ENCODE results near the gene CUBN.
A peak's percentile ranks its signal among the peaks of the same experiment; 100 is the strongest.

Gene CUBN

DNA sequence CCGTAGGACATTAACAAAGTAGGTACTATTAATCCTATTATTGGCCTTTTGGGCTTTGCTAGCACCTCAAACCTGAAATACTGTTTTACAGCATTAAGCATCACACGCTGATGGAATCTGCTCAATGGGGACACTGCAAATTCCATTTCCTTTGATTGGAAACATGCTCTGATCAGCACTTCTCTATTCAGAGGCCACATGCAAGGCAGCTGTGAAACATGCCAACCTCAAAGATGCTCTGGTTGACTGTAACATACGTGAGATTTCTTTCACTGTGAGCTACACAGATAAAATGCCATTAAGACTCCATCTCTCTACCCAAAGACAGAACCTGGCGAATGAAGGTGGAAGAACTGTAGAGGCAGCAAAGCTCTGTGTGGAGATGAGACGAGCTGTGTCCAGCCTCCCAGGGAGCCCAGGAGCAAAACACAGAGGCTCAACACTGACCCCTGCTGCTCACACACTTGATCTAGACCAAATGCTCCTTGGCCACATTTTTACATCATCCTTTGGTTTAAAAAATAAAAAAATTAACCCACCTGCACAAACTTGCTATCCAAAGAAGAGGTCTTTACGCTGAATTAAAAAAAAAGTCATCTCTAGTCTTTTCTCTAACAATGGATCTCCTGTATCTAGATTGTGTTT, 320.4 kb downstream of the CUBN start:
- DNase-seq, result no peak

DNA sequence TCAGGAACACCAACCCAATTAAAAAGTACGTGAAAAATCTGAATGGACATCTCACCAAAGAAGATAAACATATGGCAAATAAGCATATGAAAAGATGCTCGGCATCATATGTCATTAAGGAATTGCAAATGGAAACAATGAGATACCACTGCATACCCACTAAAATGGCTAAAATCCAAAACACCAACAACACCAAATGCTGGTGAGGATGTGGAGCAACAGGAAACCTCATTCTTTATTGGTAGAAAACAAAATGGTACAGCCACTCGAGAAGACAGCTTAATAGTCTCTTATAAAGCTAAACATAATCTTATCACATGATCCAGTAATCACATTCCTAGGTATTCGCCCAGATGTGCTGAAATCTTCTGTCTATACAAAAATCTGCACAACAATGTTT, 325.5 kb downstream of the CUBN start:
- DNase-seq, result no peak

DNA sequence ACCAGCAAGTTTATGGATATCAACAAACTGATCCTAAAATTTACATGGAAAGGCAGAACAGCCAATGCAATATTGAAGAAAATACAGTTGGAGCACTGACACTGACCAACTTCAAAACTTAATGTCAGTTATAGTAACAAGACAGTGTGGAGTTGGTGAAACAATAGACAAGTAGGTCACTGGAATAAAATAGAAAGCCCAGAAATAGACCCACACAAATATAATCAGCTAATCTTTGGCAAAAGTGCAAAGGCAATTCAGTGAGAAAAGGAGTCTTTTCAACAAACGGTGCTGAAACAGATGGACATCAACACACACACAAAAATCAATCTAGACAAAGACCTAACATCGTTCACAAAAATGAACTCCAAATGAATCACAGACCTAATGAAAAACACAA, 326.1 kb downstream of the CUBN start:
- DNase-seq, result no peak

DNA sequence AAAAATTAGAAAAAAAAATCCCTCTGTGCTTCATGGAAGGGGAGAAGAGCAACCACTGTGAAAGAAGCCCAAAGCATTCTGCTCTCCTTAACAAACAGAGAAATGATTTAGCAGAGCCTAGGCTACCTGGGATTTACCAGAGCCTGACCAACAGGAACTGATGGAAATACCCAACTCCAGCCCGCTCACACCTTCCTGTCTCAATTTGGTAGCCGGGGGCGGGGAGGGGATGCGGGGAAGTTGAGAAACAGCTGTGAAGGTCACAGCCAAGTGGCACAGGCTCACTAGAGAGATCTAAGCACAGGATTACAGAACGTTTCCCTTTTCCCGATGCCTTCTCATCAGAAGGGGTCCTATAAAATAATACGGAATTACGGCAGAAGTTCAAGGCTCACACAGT, 330.0 kb downstream of the CUBN start:
- DNase-seq, result no peak

DNA sequence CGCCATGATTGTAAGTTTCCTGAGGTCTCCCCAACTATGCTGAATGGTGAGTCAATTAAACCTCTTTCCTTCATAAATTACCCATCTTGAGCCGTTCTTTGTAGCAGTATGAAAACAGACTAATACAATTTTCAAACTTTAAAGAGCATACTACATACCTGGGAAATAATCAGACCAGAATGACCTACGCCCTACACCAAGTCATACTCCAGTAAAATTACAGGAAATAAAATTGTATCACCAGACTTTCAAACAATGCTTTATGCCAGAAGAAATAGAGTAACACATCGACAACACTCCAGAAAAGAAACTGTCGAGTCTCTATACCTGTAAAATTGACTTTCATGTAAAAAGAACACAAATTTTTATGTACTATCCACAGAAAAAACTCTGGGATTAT, 331.0 kb downstream of the CUBN start:
- no peak for DNase-seq

DNA sequence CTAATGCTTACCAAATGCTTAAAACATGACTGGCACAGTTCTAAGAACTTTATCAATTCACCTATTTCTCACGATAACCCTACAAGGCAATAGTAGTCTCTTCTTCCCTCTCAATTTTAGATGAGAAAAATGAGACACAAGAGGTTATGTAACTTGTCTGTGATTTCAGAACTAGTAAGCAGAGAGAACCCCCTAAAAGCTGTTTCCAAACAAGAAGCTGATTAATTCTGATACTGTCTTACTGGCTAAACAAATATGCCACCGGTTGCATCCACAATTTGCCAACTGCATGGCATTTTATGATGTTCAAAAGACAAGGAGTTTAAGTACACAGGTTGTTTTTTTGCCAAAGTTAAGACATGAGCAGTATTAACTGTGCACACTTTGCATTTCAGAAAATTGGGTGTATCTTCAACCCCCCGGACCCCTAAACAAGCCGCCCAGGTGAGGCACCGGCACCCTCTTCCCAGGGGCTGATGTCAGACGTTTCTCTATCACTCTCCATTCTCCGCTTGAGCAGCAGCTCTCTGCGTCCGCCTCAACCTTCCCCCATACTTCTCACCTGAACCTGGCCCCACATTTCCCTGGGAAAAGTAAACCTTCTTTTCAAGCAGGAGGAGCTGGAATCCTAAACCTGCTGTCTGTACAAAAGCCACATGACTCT, 334.1 kb downstream of the CUBN start:
- DNase-seq, result no peak

DNA sequence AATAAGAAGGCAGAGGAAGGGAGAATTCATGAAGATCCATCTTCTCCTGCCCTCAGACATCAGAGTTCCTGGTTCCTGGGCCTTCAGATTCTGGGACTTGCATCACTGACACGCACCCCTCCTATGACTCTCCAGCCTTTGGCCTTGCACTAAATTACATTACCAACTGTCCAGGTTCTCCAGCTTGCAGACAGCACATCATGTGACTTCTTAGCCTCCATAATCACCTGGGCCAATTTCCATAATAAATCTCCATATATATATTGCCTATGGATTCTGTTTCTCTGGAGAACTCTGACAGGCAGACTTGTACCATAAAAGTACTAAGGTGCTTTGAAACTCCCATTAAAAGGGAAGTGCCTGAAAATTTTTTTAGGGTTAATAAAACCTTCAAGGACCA, 335.6 kb downstream of the CUBN start:
- no peak for DNase-seq

DNA sequence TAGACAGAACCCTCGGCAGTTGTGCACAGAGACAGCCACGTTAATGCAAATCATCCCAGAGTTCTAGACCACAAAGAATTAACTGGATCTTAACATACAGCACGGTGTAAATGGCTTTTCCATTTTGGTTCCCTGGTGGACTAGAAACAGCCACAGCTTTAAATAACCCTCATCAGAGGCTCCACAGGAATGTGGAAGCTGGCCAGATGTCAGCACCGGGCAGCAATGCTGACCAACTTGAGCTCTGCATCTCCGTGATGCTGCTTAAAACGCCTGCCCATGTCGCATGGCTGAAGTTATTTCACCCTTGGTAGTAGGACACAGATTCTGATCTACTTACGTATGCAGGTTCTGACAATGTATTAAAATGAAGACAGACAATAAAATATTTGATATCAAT, 336.9 kb downstream of the CUBN start:
- DNase-seq, result no peak

DNA sequence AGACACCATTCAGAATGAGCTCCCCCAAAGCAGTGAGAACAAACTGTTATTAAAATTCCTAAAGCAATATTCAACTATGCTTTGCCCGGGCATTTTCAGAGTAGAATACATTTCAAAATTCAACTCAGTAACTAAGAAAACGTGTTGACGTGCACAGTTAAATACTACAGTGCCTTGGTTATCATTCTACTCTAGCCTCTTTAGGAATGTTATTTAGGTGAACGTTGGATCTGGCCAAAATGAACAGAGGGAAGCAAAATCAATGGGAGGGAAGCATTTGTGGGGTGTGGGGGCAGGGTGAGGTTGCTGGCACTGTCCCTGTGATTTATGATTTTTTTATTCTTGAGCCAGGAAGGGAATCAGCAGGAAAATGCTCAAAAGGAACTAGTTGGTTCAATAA, 339.8 kb downstream of the CUBN start:
- no peak for DNase-seq

DNA sequence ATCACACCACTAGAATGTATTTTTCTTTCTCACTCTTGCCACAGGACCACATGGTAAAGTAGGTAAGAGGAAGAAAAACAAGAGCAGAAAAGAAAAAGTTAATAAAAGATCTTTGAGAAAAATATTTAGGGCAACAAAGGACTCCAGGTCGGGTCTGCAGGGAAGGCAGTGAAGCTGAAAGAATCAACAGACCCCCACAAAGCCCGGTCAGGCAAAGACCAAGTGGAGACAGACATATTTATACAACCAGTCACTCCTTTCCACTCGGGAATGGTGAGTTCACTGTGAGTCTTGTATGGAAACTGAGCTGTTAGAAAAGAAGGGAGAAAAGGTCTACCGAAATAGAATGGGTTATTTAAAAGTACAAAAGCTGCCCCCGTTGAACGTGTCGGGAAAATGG, 340.4 kb downstream of the CUBN start:
- no peak for DNase-seq

DNA sequence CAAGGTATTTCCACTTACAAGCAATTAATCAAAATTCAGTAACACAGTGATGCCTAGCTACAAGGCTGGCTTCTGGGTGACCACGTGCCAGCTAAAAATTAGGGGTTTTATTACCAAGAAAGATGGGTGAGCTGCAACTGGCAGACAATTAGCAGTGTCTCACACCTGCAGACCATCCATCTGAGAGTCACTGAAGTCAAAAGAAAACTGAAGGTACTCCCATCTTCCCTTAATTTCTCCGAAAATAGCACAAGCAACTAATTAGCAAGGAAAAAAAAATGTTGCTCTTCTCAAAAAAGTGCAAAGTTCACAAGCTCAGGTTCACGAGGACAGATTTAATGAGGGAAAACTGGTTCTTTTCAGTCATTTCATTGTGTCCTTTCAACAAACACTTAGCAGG, 340.8 kb downstream of the CUBN start:
- no peak for DNase-seq

DNA sequence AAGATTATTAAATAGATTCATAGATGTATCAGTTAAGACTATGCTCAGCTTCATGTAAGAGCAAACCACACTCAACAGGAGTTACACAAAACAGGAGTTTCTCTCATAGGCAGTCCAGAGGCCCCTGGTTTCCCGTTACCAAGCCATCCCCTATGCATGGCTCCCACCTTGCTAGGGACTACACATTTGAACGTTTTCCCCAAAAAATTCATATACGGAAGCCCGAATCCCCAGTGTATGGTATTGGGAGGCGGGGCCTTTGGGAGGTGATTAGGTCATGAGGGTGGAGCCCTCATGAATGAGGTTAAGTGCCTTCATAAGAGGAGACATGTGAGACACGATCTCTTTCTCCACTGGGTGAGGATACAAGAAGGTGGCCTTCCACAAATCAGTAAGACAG, 341.5 kb downstream of the CUBN start:
- no peak for DNase-seq

DNA sequence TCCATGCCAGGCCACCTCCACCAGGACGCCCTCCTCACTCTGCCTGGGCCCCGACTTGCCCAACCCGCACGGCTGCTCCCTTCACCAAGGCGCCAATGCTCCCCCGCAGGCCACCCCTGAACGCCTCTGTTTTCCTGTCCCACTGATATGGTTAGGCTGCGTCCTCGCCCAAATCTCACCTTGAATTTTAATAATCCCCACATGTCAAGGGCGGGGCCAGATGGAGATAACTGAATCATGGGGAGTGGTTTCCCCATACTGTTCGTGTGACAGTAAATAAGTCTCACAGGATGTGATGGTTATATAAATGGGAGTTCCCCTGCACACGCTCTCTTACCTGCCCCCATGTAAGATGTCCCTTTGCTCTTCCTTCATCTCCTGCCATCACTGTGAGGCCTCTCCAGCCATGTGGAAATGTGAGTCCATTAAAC, 342.2 kb downstream of the CUBN start:
- no peak for DNase-seq

DNA sequence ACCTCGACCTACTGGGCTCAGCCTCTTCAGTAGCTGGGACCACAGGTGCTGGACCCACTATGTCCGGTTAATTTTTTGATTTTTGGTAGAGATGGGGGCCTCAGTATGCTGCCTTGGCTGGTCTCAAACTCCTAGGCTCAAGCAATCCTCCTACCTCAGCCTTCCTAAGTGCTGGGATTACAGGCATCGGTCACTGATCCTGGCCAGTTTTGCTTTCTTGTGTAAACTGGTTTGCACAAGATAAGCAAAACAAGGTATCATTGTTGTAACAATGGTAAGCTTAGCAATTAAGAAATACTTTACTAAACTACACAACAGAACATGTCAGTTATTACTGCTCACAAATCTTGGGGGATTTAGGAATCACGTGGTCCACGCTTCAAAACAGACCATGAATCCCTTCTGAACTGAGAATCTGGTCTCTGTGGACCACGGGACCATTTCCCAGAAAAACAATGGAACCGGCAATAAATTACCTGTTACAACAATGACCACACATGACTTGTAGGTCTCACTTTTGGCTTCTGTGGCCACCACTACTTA, 349.2 kb downstream of the CUBN start:
- DNase-seq, result no peak

DNA sequence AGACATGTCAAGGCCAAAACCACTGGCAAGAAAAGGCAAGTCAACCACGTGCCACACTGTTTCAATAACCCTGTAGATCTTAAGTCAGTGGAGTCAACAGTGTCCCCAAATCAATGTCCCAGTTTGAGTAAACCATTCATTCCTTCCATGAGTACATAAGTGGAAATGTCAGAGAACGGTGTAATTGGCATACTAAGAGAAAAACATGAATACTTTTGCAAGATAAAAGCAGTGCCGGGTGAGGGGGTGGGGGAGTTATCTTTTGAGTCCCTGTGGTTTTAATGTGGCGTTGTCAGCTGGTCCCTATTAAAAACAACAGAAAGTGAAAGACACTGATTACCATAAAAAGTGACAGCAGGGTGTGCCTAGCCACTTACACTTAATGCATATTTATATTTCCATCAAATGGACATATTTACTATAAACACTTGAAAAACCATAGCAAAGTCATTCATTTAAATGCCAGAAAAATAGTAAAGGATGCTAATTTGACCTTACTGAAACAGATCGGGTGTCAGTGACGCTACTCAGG, 350.2 kb downstream of the CUBN start:
- DNase-seq, result no peak

DNA sequence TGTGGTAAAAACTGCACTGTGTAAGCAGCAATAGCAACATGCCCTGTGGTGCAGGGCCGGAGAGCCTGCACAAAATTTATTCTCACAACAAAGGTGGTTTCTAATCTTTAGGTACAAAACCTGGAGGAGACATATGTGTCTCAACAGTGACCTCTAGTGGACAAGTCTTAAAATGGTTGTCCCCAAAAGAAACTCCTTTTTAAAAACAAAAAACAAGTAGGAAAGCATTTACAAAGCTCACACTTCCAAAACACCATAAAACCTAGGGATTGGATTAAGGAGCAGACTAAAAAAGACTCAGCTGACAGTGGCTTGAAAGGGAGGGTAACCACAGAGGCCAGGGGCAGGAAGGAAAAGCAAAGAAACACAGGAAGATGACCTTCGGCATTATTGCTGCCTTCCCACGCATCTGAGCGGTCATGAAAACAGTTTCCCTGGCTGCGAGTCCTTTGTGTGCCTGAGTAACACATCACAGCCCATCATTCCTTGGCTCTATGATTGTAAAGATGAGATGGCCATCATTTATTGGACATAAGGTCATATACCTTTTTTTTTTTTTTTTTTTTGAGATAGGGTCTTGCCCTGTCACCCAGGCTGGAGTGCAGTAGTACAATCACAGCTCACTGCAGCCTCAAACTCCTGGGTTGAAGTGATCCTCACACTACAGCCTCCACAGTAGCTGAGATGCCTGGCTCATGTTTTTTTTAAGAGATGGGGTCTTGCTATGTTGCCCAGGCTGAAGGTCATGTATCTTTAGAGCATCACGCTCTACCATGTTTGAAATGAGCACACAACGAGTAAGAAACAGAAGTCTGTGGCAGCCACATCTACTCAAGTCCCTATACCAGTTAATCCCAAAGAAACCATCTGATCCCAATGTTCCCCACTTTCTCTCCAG, 351.9 kb downstream of the CUBN start:
- peak; percentile 38 for DNase-seq

DNA sequence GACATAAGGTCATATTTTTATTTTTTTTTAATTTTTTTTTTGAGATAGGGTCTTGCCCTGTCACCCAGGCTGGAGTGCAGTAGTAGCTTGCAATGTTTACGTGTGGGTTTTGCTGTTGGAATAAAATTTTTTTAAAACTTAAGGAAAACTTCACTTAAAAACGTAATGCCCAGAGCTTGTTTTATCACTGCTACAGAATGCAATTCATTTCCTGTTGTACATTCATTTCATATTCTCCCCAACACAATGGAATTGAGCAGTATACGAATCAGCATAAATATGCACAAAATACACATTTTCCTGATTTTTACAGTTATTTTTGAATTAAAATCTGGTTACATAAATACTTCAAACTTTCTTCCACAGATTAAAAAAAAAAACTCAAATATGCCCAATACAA, 352.7 kb downstream of the CUBN start:
- DNase-seq, result no peak
